HG02938 (cell line): ENCODE results near the gene VEGFC.
A peak's percentile ranks its signal among the peaks of the same experiment; 100 is the strongest.

ENCODE experiments used
- ATAC-seq: cut with Tn5 transposase; IDR thresholded peaks from one replicate; pipeline ENCODE4 v1.9.1; 2021; ENCODE audit warnings: mild to moderate bottlenecking, moderate library complexity; ENCODE audit not compliant: unreplicated experiment

The VEGFC gene

GRCh38 chr4:176767183-176767582, 25.5 kb downstream of the VEGFC start:
- ATAC-seq: no peak

- ATAC-seq: no peak
Observed at GRCh38 chr4:176762661-176763308, 29.9 kb downstream of the VEGFC start.

GRCh38 chr4:176761872-176762271, 30.9 kb downstream of the VEGFC start:
- no peak for ATAC-seq

GRCh38 chr4:176760471-176760870, 32.3 kb downstream of the VEGFC start:
- ATAC-seq: no peak

GRCh38 chr4:176758731-176759130, 34.0 kb downstream of the VEGFC start:
- ATAC-seq: no peak

- ATAC-seq: no peak
Observed at GRCh38 chr4:176758323-176758722, 34.4 kb downstream of the VEGFC start.

GRCh38 chr4:176755613-176756012, 37.1 kb downstream of the VEGFC start:
- ATAC-seq: no peak

- no peak for ATAC-seq
Observed at GRCh38 chr4:176755001-176755400, 37.7 kb downstream of the VEGFC start.

GRCh38 chr4:176753049-176753448, 39.7 kb downstream of the VEGFC start:
- ATAC-seq: no peak

GRCh38 chr4:176752191-176752749, 40.5 kb downstream of the VEGFC start:
- peak; percentile 69 for ATAC-seq

GRCh38 chr4:176751061-176751460, 41.7 kb downstream of the VEGFC start:
- no peak for ATAC-seq

- no peak for ATAC-seq
Observed at GRCh38 chr4:176746846-176747245, 45.9 kb downstream of the VEGFC start.

GRCh38 chr4:176745902-176746301, 46.8 kb downstream of the VEGFC start:
- ATAC-seq: no peak

- ATAC-seq: no peak
Observed at GRCh38 chr4:176744091-176744490, 48.6 kb downstream of the VEGFC start.

GRCh38 chr4:176742211-176742610, 50.5 kb downstream of the VEGFC start:
- ATAC-seq: no peak

- no peak for ATAC-seq
Observed at GRCh38 chr4:176741253-176741652, 51.5 kb downstream of the VEGFC start.

- ATAC-seq: no peak
Observed at GRCh38 chr4:176735300-176735699, 57.4 kb downstream of the VEGFC start.

- ATAC-seq: no peak
Observed at GRCh38 chr4:176734461-176734860, 58.3 kb downstream of the VEGFC start.

- ATAC-seq: no peak
Observed at GRCh38 chr4:176729489-176729888, 63.2 kb downstream of the VEGFC start.

- ATAC-seq: no peak
Observed at GRCh38 chr4:176726803-176727202, 65.9 kb downstream of the VEGFC start.

GRCh38 chr4:176721459-176721858, 71.3 kb downstream of the VEGFC start:
- ATAC-seq: no peak

- ATAC-seq: no peak
Observed at GRCh38 chr4:176718881-176719280, 73.8 kb downstream of the VEGFC start.

GRCh38 chr4:176717237-176717636, 75.5 kb downstream of the VEGFC start:
- ATAC-seq: no peak
